Hepatocyte (in vitro differentiated cells): Measurements from ENCODE around the gene HNRNPLL. TPM values are rescaled to one million over a fixed set of nuclear protein-coding genes. Genes with fewer than 3 reads are reported as not detected.

Experiments
- DNase-seq: peaks from one replicate; pipeline ENCODE4 v3.0.0-alpha.2; 2016; ENCODE audit warnings: low spot score
- H2AFZ ChIP-seq: fragments of 200-600 bp; sonication (generic); 2 replicates; pipeline ENCODE4 v1.6.0; 2016; ENCODE audit warnings: antibody characterized with exemption, mild to moderate bottlenecking
- H3K27ac ChIP-seq: fragments of 200-600 bp; sonication (generic); 2 replicates; pipeline ENCODE4 v1.5.1; 2016; ENCODE audit warnings: mild to moderate bottlenecking
- H3K27me3 ChIP-seq: fragments of 200-600 bp; sonication (generic); 2 replicates; pipeline ENCODE4 v1.6.1; 2016
- H3K36me3 ChIP-seq: fragments of 200-600 bp; sonication (generic); replicated peaks from 2 replicates; pipeline ENCODE4 v1.5.1; 2016; ENCODE audit warnings: low read depth; ENCODE audit not compliant: insufficient read depth
- H3K4me1 ChIP-seq: fragments of 200-600 bp; sonication (generic); 2 replicates; pipeline ENCODE4 v1.5.1; 2016; ENCODE audit warnings: mild to moderate bottlenecking, moderate library complexity; ENCODE audit not compliant: insufficient read depth
- H3K4me2 ChIP-seq: fragments of 200-600 bp; sonication (generic); 2 replicates; pipeline ENCODE4 v1.6.0; 2016
- H3K4me3 ChIP-seq: fragments of 200-600 bp; sonication (generic); 2 replicates; pipeline ENCODE4 v1.5.1; 2016; ENCODE audit warnings: mild to moderate bottlenecking
- H3K79me2 ChIP-seq: fragments of 200-600 bp; sonication (generic); 2 replicates; pipeline ENCODE4 v1.6.0; 2017; ENCODE audit warnings: mild to moderate bottlenecking
- H3K9me2 ChIP-seq: fragments of 200-600 bp; sonication (generic); replicated peaks from 2 replicates; pipeline ENCODE4 v1.6.0; 2017; ENCODE audit warnings: mild to moderate bottlenecking; ENCODE audit not compliant: insufficient read depth
- H3K9me3 ChIP-seq: fragments of 200-600 bp; sonication (generic); 2 replicates; pipeline ENCODE4 v1.5.1; 2016; ENCODE audit warnings: low read depth, mild to moderate bottlenecking
- H4K20me1 ChIP-seq: fragments of 200-600 bp; sonication (generic); 2 replicates; pipeline ENCODE4 v1.6.0; 2016; ENCODE audit warnings: mild to moderate bottlenecking; ENCODE audit not compliant: insufficient read depth, poor library complexity, severe bottlenecking
- EZH2 ChIP-seq: fragments of 200-600 bp; sonication (generic); IDR thresholded peaks from 2 replicates; pipeline ENCODE4 v1.6.1; 2016; ENCODE audit warnings: antibody characterized with exemption, mild to moderate bottlenecking, borderline replicate concordance
- EZH2phosphoT487 ChIP-seq: fragments of 200-600 bp; sonication (generic); IDR thresholded peaks from one replicate; pipeline ENCODE4 v1.6.1; 2018; ENCODE audit warnings: antibody characterized with exemption, mild to moderate bottlenecking, low read depth, moderate library complexity; ENCODE audit not compliant: unreplicated experiment, severe bottlenecking
- WGBS: methylation state at CpG from one replicate; pipeline ENCODE4 v1.1.6; 2016; ENCODE audit warnings: low lambda C conversion rate; ENCODE audit errors: missing lambda C conversion rate; 5-methylcytosine and 5-hydroxymethylcytosine counted together
- polyA plus RNA-seq: library from polyadenylated mRNA; unstranded; fragments of >200 nt; fragmentation: Nextera tagmentation; extraction: Ambion mirVana; gene quantifications from 2 replicates; pipeline ENCODE4 v1.2.1, GENCODE V29; 2016
- total RNA-seq: library from RNA; depleted of rRNA; stranded (reverse); fragments of >200 nt; gene quantifications from 2 replicates; pipeline ENCODE4 v1.2.3, GENCODE V29; 2014
- TF ChIP-seq, protein P1 (sequence below): fragments of 200-600 bp; sonication (generic); IDR thresholded peaks from 2 replicates; pipeline ENCODE4 v1.5.1; 2016; ENCODE audit warnings: antibody characterized with exemption, mild to moderate bottlenecking; ENCODE audit not compliant: poor library complexity

Gene HNRNPLL
- total and polyA plus RNA-seq, 2 experiments from 2014 or later = 37.6 to 55.7 TPM

DNA sequence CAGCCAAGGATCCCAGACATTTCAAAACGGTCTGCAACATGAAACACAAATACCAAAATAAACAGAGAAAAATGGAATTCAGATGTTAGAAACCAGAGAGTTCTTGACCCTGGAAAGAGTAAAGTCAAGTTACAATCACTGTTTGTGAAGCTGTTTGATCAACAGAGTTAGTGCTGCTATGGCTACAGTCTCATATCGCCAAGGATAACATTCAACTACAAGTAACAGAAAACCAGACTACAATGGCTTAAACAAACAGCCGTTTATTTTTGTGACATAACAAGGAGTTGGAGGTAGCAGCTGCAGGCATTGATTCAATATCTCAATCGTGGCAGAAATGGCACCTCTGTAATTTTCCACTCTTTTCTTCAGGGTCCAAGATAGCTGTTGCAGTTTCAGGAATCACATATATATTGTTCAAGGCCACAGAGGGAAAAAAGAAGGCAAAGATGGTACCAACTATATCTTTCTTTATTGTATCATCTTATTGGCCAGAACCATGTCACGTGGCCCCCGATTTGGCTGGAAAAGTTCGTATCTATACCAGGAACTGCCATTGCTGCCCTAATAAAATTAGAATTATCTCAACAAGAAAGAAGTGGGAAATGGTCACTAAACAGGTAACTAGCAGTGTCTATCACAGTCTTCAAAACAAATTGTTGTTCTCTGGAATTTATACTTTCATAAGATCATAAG lies 17.7 kb upstream of the HNRNPLL start:
- Histone ChIP-seq H3K9me3 (no peaks in the 10 kb centered on the region), H3K27me3 (no peaks in the 10 kb centered on the region), H2AFZ (no peak overlapping the region), H4K20me1 (no peaks in the 10 kb centered on the region), H3K36me3 (no peaks in the 10 kb centered on the region), H3K9me2 (no peaks in the 10 kb centered on the region), H3K4me3 (no peak overlapping the region), H3K4me2 (no peak overlapping the region), H3K27ac (peak overlapping the region; percentile 41), H3K79me2 (no peaks in the 10 kb centered on the region), H3K4me1 (peaks cover 9% of the 10 kb centered on the region)
- TF ChIP-seq EZH2phosphoT487 = no peak
- DNase-seq = peak; percentile 14
- 58% methylated on average over 7 of the region's 7 CpGs for WGBS

DNA sequence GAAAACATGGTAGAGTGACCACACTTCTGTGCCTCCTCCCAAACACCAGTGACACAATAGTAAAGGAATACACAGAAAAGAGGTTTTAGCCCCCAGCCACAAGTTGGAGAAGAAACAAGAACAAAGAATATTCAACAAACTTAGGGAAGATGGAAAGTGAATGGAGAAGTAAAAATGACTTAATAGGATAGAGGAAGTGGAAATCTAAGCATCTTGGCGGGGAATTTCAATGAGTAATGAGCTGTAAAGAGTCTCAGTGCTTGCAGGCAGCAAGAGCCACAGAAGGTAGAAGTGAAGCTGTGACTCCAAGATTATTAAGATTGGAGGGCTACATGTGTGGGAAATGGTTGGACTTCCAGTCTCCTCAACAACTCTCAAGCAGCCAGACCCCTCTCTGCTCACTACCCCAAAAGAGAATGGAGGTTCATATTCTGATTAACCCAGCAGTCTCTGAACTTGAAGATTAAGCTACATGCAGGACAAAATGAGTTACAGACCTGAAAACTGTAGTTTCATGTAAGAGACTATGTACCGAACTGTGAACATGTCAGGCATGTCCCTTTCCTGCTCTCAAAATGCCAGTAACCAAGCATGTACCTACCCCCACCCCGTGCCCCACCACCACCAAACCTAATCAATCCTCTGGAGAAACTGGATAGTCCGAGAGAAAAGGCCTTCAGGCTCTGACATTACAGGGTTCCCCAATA lies 16.9 kb upstream of the HNRNPLL start:
- Histone ChIP-seq H3K36me3 (no peaks in the 10 kb centered on the region), H3K27ac (peak overlapping the region; percentile 41), H3K27me3 (no peaks in the 10 kb centered on the region), H3K4me1 (peaks cover 9% of the 10 kb centered on the region), H3K4me3 (no peak overlapping the region), H3K9me2 (no peaks in the 10 kb centered on the region), H2AFZ (no peak overlapping the region), H3K79me2 (no peaks in the 10 kb centered on the region), H3K4me2 (no peak overlapping the region), H4K20me1 (no peaks in the 10 kb centered on the region), H3K9me3 (no peaks in the 10 kb centered on the region)
- DNase-seq = no peak
- WGBS = 65% methylated on average over 4 of the region's 4 CpGs
- TF ChIP-seq EZH2phosphoT487 (no peak), EZH2 (no peak)
- TF ChIP-seq, protein P1, sequence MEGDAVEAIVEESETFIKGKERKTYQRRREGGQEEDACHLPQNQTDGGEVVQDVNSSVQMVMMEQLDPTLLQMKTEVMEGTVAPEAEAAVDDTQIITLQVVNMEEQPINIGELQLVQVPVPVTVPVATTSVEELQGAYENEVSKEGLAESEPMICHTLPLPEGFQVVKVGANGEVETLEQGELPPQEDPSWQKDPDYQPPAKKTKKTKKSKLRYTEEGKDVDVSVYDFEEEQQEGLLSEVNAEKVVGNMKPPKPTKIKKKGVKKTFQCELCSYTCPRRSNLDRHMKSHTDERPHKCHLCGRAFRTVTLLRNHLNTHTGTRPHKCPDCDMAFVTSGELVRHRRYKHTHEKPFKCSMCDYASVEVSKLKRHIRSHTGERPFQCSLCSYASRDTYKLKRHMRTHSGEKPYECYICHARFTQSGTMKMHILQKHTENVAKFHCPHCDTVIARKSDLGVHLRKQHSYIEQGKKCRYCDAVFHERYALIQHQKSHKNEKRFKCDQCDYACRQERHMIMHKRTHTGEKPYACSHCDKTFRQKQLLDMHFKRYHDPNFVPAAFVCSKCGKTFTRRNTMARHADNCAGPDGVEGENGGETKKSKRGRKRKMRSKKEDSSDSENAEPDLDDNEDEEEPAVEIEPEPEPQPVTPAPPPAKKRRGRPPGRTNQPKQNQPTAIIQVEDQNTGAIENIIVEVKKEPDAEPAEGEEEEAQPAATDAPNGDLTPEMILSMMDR = no peak

DNA sequence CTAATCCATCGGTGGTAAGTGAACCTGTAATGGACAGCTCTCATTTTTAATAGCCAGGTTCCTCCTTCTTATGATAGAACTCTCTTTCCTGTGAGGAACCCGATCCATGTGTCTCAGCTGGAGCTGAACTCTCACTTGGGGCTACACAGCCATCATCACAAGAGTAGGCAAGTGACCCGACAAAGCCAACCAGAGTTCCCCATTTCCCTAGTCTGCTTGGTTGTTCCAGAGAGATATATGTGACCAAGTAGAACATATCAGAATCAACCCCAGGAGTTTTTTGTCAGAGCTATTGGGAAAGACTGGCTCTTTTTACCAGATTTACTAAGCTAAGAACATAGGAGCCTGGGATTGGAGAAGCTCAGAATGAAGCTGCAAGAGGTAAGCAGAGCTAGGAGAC lies 14.6 kb upstream of the HNRNPLL start:
- Histone ChIP-seq H4K20me1 (no peaks in the 10 kb centered on the region), H3K4me3 (no peak overlapping the region), H3K9me2 (no peaks in the 10 kb centered on the region), H3K27me3 (no peaks in the 10 kb centered on the region), H3K4me1 (peaks cover 9% of the 10 kb centered on the region), H3K9me3 (no peaks in the 10 kb centered on the region), H2AFZ (no peak overlapping the region), H3K27ac (no peak overlapping the region), H3K79me2 (no peaks in the 10 kb centered on the region), H3K4me2 (no peak overlapping the region), H3K36me3 (no peaks in the 10 kb centered on the region)
- TF ChIP-seq, protein P1 = no peak
- TF ChIP-seq EZH2 (no peak), EZH2phosphoT487 (no peak)
- DNase-seq = no peak
- WGBS = 95% methylated on average over 3 of the region's 3 CpGs

DNA sequence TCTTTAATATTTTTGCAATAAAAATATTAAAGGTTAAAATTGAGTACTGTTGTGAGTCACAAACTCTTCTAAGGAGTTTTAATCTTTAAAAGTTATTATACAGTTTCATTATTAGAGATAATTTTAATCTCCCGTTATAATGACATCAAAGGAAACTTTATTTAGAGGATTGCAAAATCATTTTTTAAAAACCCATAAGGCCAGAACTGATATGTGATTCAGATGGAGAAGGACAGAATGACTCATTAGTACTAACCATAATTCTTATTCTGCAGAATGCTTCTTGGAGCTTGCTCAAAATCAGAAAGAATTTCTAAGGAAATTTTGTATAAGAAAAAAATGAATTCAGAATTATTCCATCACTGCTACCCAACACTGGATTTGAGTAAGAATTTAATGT lies 12.5 kb upstream of the HNRNPLL start:
- peaks cover 6% of the 10 kb centered on the region for H3K4me1 ChIP-seq
- H3K4me2 ChIP-seq = no peak overlapping the region
- H4K20me1 ChIP-seq = no peaks in the 10 kb centered on the region
- WGBS = 74% methylated on average over 1 of the region's 1 CpG
- no peak for TF ChIP-seq EZH2phosphoT487
- H3K79me2 ChIP-seq = no peaks in the 10 kb centered on the region
- H3K27ac ChIP-seq = no peak overlapping the region
- no peak for DNase-seq
- no peaks in the 10 kb centered on the region for H3K27me3 ChIP-seq
- no peaks in the 10 kb centered on the region for H3K9me3 ChIP-seq
- H2AFZ ChIP-seq = no peak overlapping the region
- H3K9me2 ChIP-seq = no peaks in the 10 kb centered on the region
- no peak overlapping the region for H3K4me3 ChIP-seq
- H3K36me3 ChIP-seq = no peaks in the 10 kb centered on the region
